ENCODE measurements around the gene KIF3C.
"Not testable (repeated sequence)": the region's sequence is repeated elsewhere in the genome, so short reads cannot be mapped to it uniquely, and the experiment has no call there.

Gene KIF3C

GRCh38 chr2:25917411-25917810 is 64.9 kb downstream of the KIF3C start:
- not testable (repeated sequence) for DNase-seq (ENCODE audit: low spot score); FAIRE-seq

GRCh38 chr2:25915944-25916772 is 66.1 kb downstream of the KIF3C start:
- FAIRE-seq; DNase-seq (ENCODE audit: low spot score): not testable (repeated sequence)

- not testable (repeated sequence) for DNase-seq (ENCODE audit: low spot score); FAIRE-seq
These were observed 66.9 kb downstream of the KIF3C start for GRCh38 chr2:25915411-25915810.

GRCh38 chr2:25913696-25913973 is 68.7 kb downstream of the KIF3C start:
- not testable (repeated sequence) for FAIRE-seq; DNase-seq (ENCODE audit: low spot score)

GRCh38 chr2:25912851-25913695 is 69.2 kb downstream of the KIF3C start:
- FAIRE-seq (no peak), DNase-seq (ENCODE audit: low spot score) (no peak)

- FAIRE-seq; DNase-seq (ENCODE audit: low spot score): not testable (repeated sequence)
These were observed 72.7 kb downstream of the KIF3C start for GRCh38 chr2:25909574-25909973.

- DNase-seq (ENCODE audit: low spot score) (no peak), FAIRE-seq (no peak)
These were observed 77.2 kb downstream of the KIF3C start for GRCh38 chr2:25905126-25905525.

GRCh38 chr2:25903216-25903776 is 79.0 kb downstream of the KIF3C start:
- FAIRE-seq, result no peak

GRCh38 chr2:25899404-25899970 is 82.8 kb downstream of the KIF3C start:
- FAIRE-seq (no peak), DNase-seq (ENCODE audit: low spot score) (no peak)

More at GRCh38 chr2:25903216-25903776, 79.0 kb downstream of the KIF3C start:
- DNase-seq (ENCODE audit: low spot score), result no peak

- FAIRE-seq (no peak), DNase-seq (ENCODE audit: low spot score) (no peak)
These were observed 84.8 kb downstream of the KIF3C start for GRCh38 chr2:25897506-25897905.

GRCh38 chr2:25896308-25896707 is 86.0 kb downstream of the KIF3C start:
- FAIRE-seq; DNase-seq (ENCODE audit: low spot score): not testable (repeated sequence)

GRCh38 chr2:25895610-25896009 is 86.7 kb downstream of the KIF3C start:
- FAIRE-seq (no peak), DNase-seq (ENCODE audit: low spot score) (no peak)

GRCh38 chr2:25895018-25895417 is 87.3 kb downstream of the KIF3C start:
- DNase-seq (ENCODE audit: low spot score), result no peak
- no peak for FAIRE-seq

- no peak for FAIRE-seq
- DNase-seq (ENCODE audit: low spot score), result no peak
These were observed 88.0 kb downstream of the KIF3C start for GRCh38 chr2:25894135-25894830.

GRCh38 chr2:25891672-25892071 is 90.6 kb downstream of the KIF3C start:
- DNase-seq (ENCODE audit: low spot score), result no peak
- FAIRE-seq, result no peak

GRCh38 chr2:25887624-25888242 is 94.6 kb downstream of the KIF3C start:
- no peak for FAIRE-seq
- DNase-seq (ENCODE audit: low spot score), result no peak

GRCh38 chr2:25885933-25886332 is 96.4 kb downstream of the KIF3C start:
- peak; percentile 80 for FAIRE-seq
- DNase-seq (ENCODE audit: low spot score), result peak; percentile 92

- no peak for DNase-seq (ENCODE audit: low spot score)
- FAIRE-seq, result no peak
These were observed 100.5 kb downstream of the KIF3C start for GRCh38 chr2:25881764-25882163.

GRCh38 chr2:25879133-25879730 is 103.1 kb downstream of the KIF3C start:
- peak; percentile 7 for FAIRE-seq

More at GRCh38 chr2:25879133-25879730, 103.1 kb downstream of the KIF3C start:
- peak; percentile 72 for DNase-seq (ENCODE audit: low spot score)
